B cell (primary cell): ENCODE data around the gene SLC1A1. TPM values are rescaled to one million over a fixed set of nuclear protein-coding genes. Genes with fewer than 3 reads are reported as not detected.

Source experiments
- ATAC-seq: fragments of 200-7000 bp; cut with Tn5 transposase; one replicate; pipeline ENCODE4 v1.10.0; 2021; ENCODE audit warnings: low read depth, mild to moderate bottlenecking, moderate number of reproducible peaks, moderate library complexity
- CTCF ChIA-PET: fragments of 350-600 bp; sonication (Branson Sonifier 250); formaldehyde crosslinking; loops from one replicate; lab custom pipeline; 2021; ENCODE audit warnings: antibody characterized with exemption, inconsistent platforms; lab: Charles Lee
- POLR2A ChIA-PET: fragments of 350-600 bp; sonication (Branson Sonifier 250); formaldehyde crosslinking; loops from one replicate; lab custom pipeline; 2021; ENCODE audit warnings: antibody characterized with exemption; lab: Charles Lee
- DNase-seq: peaks from one replicate; pipeline ENCODE4 v3.0.0; 2013
- H2AFZ ChIP-seq: 2 replicates; pipeline ENCODE4 v1.6.1; 2012; ENCODE audit warnings: mild to moderate bottlenecking, low read depth, low read length; ENCODE audit not compliant: insufficient read depth, poor library complexity, severe bottlenecking
- H3K27ac ChIP-seq, 2 donors: 1 replicate in 1 of 2; 2 replicates in 1 of 2; pipeline ENCODE4 v1.5.1; 2012 to 2013; ENCODE audit warnings: low read length in 2 of 2, mild to moderate bottlenecking in 2 of 2, moderate library complexity in 1 of 2
- H3K27me3 ChIP-seq, 4 experiments: fragments of 200-600 bp in 1 of 4; sonication (generic) in 1 of 4; replicated peaks in 1 of 4; 1 replicate in 2 of 4; 2 replicates in 2 of 4; pipeline versions ENCODE4 v1.6.1 to v1.7.0; 2013 to 2016; ENCODE audit warnings: low read length in 3 of 4, mild to moderate bottlenecking in 2 of 4, mixed read lengths in 1 of 4, moderate library complexity in 1 of 4; ENCODE audit not compliant: insufficient read depth in 4 of 4, control insufficient read depth in 3 of 4; ENCODE audit errors: control extremely low read depth in 1 of 4
- H3K36me3 ChIP-seq, 2 experiments: replicated peaks in 1 of 2; 1 replicate in 1 of 2; 2 replicates in 1 of 2; pipeline versions ENCODE4 v1.6.1 to v1.7.1; 2013; ENCODE audit warnings: low read length in 1 of 2; ENCODE audit not compliant: insufficient read depth in 2 of 2, control insufficient read depth in 1 of 2; ENCODE audit errors: control extremely low read depth in 1 of 2, extremely low read depth in 1 of 2
- H3K4me1 ChIP-seq, 2 donors: fragments of 200-600 bp in 1 of 2; sonication (generic) in 1 of 2; 1 replicate in 1 of 2; 2 replicates in 1 of 2; pipeline versions ENCODE4 v1.5.1 to v1.6.1; 2013 to 2017; ENCODE audit warnings: low read length in 2 of 2; ENCODE audit not compliant: control insufficient read depth in 2 of 2, insufficient read depth in 2 of 2
- H3K4me2 ChIP-seq: replicated peaks from 2 replicates; pipeline ENCODE3; 2012; ENCODE audit warnings: mild to moderate bottlenecking, low read depth, low read length; ENCODE audit not compliant: poor library complexity, severe bottlenecking
- H3K4me3 ChIP-seq, 5 experiments: fragments of 200-600 bp in 1 of 5; sonication (generic) in 1 of 5; 1 replicate in 3 of 5; 2 replicates in 2 of 5; pipeline versions ENCODE4 v1.5.1 to v1.7.0; 2011 to 2016; ENCODE audit warnings: low read length in 4 of 5, mild to moderate bottlenecking in 4 of 5, low read depth in 2 of 5, control low read depth in 1 of 5, moderate library complexity in 1 of 5; ENCODE audit not compliant: insufficient read depth in 1 of 5; ENCODE audit errors: control extremely low read depth in 1 of 5, extremely low read depth in 1 of 5
- H3K79me2 ChIP-seq: fragments of 200-600 bp; sonication (generic); one replicate; pipeline ENCODE4 v1.6.0; 2016; ENCODE audit warnings: low read length; ENCODE audit not compliant: control insufficient read depth, insufficient read depth
- H3K9ac ChIP-seq: fragments of 200-600 bp; sonication (generic); 2 replicates; pipeline ENCODE4 v1.6.1; 2017; ENCODE audit warnings: mild to moderate bottlenecking, low read length, moderate library complexity
- H3K9me3 ChIP-seq, 3 donors: one replicate each; pipeline versions ENCODE4 v1.6.1 to v1.7.1; 2013; ENCODE audit warnings: low read length in 2 of 3; ENCODE audit not compliant: control insufficient read depth in 2 of 3, insufficient read depth in 1 of 3; ENCODE audit errors: control extremely low read depth in 1 of 3
- H4K20me1 ChIP-seq: 2 replicates; pipeline ENCODE4 v1.6.0; 2012; ENCODE audit warnings: mild to moderate bottlenecking, low read length; ENCODE audit not compliant: insufficient read depth, control insufficient read depth, poor library complexity, severe bottlenecking
- H3K27ac Mint-ChIP-seq: one replicate; pipeline ENCODE4 v1.8.0; 2021; ENCODE audit warnings: mixed read lengths
- H3K27me3 Mint-ChIP-seq: one replicate; pipeline ENCODE4 v1.8.0; 2021; ENCODE audit warnings: mixed read lengths
- H3K4me1 Mint-ChIP-seq: one replicate; pipeline ENCODE4 v1.8.0; 2021; ENCODE audit warnings: mixed read lengths
- H3K4me3 Mint-ChIP-seq: one replicate; pipeline ENCODE4 v1.8.0; 2021; ENCODE audit warnings: mixed read lengths
- H3K9me3 Mint-ChIP-seq: one replicate; pipeline ENCODE4 v1.8.0; 2022; ENCODE audit warnings: mixed read lengths; ENCODE audit not compliant: insufficient read depth
- CTCF ChIP-seq: fragments of 200-600 bp; IDR thresholded peaks from one replicate; pipeline ENCODE4 v1.8.0; 2022; ENCODE audit warnings: antibody characterized with exemption, mild to moderate bottlenecking
- EZH2 ChIP-seq: IDR thresholded peaks from 2 replicates; pipeline ENCODE4 v1.6.1; 2012; ENCODE audit warnings: borderline replicate concordance, low read depth, mild to moderate bottlenecking, moderate library complexity, low read length; ENCODE audit not compliant: insufficient read depth, poor library complexity, severe bottlenecking
- WGBS: methylation state at CpG from one replicate; pipeline ENCODE4 v1.1.5; 2013; ENCODE audit warnings: missing lambda C conversion rate; ENCODE audit not compliant: insufficient coverage; 5-methylcytosine and 5-hydroxymethylcytosine counted together
- intact Hi-C: fragments of 100-400 bp; cut with micrococcal nuclease; formaldehyde crosslinking; loops from one replicate; pipeline ENCODE4 v1.10.0; 2022
- polyA plus RNA-seq: library from polyadenylated mRNA; depleted of rRNA; stranded (reverse); fragments of >200 nt; gene quantifications from 2 replicates; pipeline ENCODE4 v1.2.3, GENCODE V29; 2012
- total RNA-seq, 2 donors: library from RNA; stranded (reverse); fragments of 120-200 nt in 1 of 2; gene quantifications; 1 replicate in 1 of 2; 2 replicates in 1 of 2; pipeline versions ENCODE4 v1.2.3 to v1.2.4, GENCODE V29; 2013 to 2022

The SLC1A1 gene
- total and polyA plus RNA-seq, 2 donors (not counting 1 experiment from before 2014, with no cell fraction given): 0.10 to 0.54 TPM

- Histone ChIP-seq H3K27ac (no peak overlapping the region), H3K79me2 (no peaks in the 10 kb centered on the region), H3K4me3 (no peak overlapping the region), H2AFZ (no peak overlapping the region), H4K20me1 (no peaks in the 10 kb centered on the region), H3K9ac (no peak overlapping the region), H3K4me1 (no peaks in the 10 kb centered on the region), H3K4me2 (no peak overlapping the region), H3K9me3 (no peaks in the 10 kb centered on the region), H3K27me3 (peaks cover 0 to 4% (median under 1%) of the 10 kb centered on the region in 4 experiments), H3K36me3 (no peaks in the 10 kb centered on the region)
- ChIA-PET CTCF (interaction anchor here (0.9 kb wide), 1 partner anchor 24 kb away, joined by 3 read pairs; no protein-coding TSS in a partner anchor), POLR2A (no interaction called here)
- no peaks in the 10 kb centered on the region for H3K9me3 Mint-ChIP-seq
- WGBS: 83% methylated on average over 1 of the region's 2 CpGs
- intact Hi-C loops: no loop called here
- no peaks in the 10 kb centered on the region for H3K4me1 Mint-ChIP-seq
- H3K4me3 Mint-ChIP-seq: no peak overlapping the region
- ATAC-seq (no peak), DNase-seq (no peak)
- no peaks in the 10 kb centered on the region for H3K27me3 Mint-ChIP-seq
- no peak for TF ChIP-seq EZH2
- no peak for TF ChIP-seq CTCF
- H3K27ac Mint-ChIP-seq: no peak overlapping the region
Observed at GRCh38 chr9:4620881-4621555, 130.8 kb downstream of the SLC1A1 start.

DNA sequence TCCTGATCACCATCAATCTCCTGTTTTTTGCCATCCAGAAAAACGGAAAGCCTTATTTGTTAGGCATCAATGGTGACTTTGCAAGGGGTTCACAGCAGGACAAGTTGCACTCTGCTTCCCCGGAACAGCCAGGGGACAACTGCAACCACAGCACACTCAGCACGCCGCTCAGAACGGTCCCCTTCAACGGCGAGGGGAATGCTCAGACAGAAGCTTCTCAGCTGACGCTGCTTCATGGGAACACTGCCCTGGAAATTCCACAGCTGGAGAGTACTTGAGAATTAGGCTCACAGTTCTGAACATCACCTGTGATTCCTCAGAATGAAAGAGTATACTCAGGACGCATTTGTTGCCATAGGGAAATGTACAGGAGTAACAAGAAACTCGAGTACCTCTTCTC, 131.7 kb downstream of the SLC1A1 start:
- H3K4me1 ChIP-seq: no peaks in the 10 kb centered on the region
- no peak overlapping the region for H2AFZ ChIP-seq
- no peaks in the 10 kb centered on the region for H3K36me3 ChIP-seq
- H3K27ac ChIP-seq: no peak overlapping the region
- H4K20me1 ChIP-seq: no peaks in the 10 kb centered on the region
- no peak overlapping the region for H3K9ac ChIP-seq
- no peak overlapping the region for H3K4me3 ChIP-seq
- ChIA-PET CTCF (interaction anchor here (0.9 to 1.0 kb wide), 2 partner anchors 17 to 23 kb away, joined by 3 read pairs; no protein-coding TSS in a partner anchor), POLR2A (no interaction called here)
- no peak for DNase-seq
- H3K27ac Mint-ChIP-seq: no peak overlapping the region
- WGBS: 91% methylated on average over 9 of the region's 10 CpGs
- H3K79me2 ChIP-seq: no peaks in the 10 kb centered on the region
- H3K4me1 Mint-ChIP-seq: no peaks in the 10 kb centered on the region
- peaks cover 0 to 5% (median 3%) of the 10 kb centered on the region in 4 experiments for H3K27me3 ChIP-seq
- H3K4me2 ChIP-seq: no peak overlapping the region
- H3K9me3 ChIP-seq: no peaks in the 10 kb centered on the region
- TF ChIP-seq EZH2: no peak
- TF ChIP-seq CTCF: no peak
- intact Hi-C loops: no loop called here
- H3K4me3 Mint-ChIP-seq: no peak overlapping the region
- ATAC-seq: no peak
- H3K9me3 Mint-ChIP-seq: no peaks in the 10 kb centered on the region
- no peaks in the 10 kb centered on the region for H3K27me3 Mint-ChIP-seq
